GM23248 (cell line): ENCODE data around the gene NUDCD2.

Experiments used
- EZH2 ChIP-seq: fragments of 200-600 bp; sonication (generic); IDR thresholded peaks from 2 replicates; pipeline ENCODE4 v1.6.1; 2018; ENCODE audit warnings: antibody characterized with exemption, mild to moderate bottlenecking; ENCODE audit not compliant: insufficient read depth, poor library complexity, severe bottlenecking
- EZH2phosphoT487 ChIP-seq: fragments of 200-600 bp; sonication (generic); IDR thresholded peaks from 2 replicates; pipeline ENCODE4 v1.6.1; 2018; ENCODE audit warnings: antibody characterized with exemption, moderate library complexity, mild to moderate bottlenecking, low read depth; ENCODE audit not compliant: insufficient read depth

- TF ChIP-seq EZH2 = no peak
- TF ChIP-seq EZH2phosphoT487 = no peak
Observed at GRCh38 chr5:163437309-163438182, 22.4 kb downstream of the NUDCD2 start, which contains the start of gene CCNG1.
